HG03354 (cell line): ENCODE measurements around the gene VTI1B.
"Not testable (repeated sequence)": the region's sequence is repeated elsewhere in the genome, so short reads cannot be mapped to it uniquely, and the experiment has no call there.

ENCODE experiments used
- ATAC-seq: cut with Tn5 transposase; IDR thresholded peaks from one replicate; pipeline ENCODE4 v1.9.1; 2021; ENCODE audit warnings: mild to moderate bottlenecking; ENCODE audit not compliant: unreplicated experiment, poor library complexity, severe bottlenecking

Gene VTI1B

GRCh38 chr14:67674480-67675218 is at the start of gene VTI1B:
Gene VTI1B (minus strand): TSS chr14:67674632. CDS start chr14:67674489, 143 bp downstream.
- ATAC-seq = peak; percentile 91

GRCh38 chr14:67722293-67722692 is 47.9 kb upstream of the VTI1B start:
- ATAC-seq = no peak

GRCh38 chr14:67721875-67722274 is 47.4 kb upstream of the VTI1B start:
- no peak for ATAC-seq

GRCh38 chr14:67719866-67720265 is 45.4 kb upstream of the VTI1B start:
- no peak for ATAC-seq

- not testable (repeated sequence) for ATAC-seq
Observed at GRCh38 chr14:67719385-67719784, 45.0 kb upstream of the VTI1B start.

- no peak for ATAC-seq
Observed at GRCh38 chr14:67718265-67718664, 43.8 kb upstream of the VTI1B start.

- ATAC-seq = no peak
Observed at GRCh38 chr14:67717048-67717447, 42.6 kb upstream of the VTI1B start.

- ATAC-seq = no peak
Observed at GRCh38 chr14:67710209-67710608, 35.8 kb upstream of the VTI1B start.

- ATAC-seq = not testable (repeated sequence)
Observed at GRCh38 chr14:67709796-67710195, 35.4 kb upstream of the VTI1B start.

- not testable (repeated sequence) for ATAC-seq
Observed at GRCh38 chr14:67709346-67709745, 34.9 kb upstream of the VTI1B start.

GRCh38 chr14:67705211-67705610 is 30.8 kb upstream of the VTI1B start:
- no peak for ATAC-seq

- no peak for ATAC-seq
Observed at GRCh38 chr14:67704484-67705089, 30.2 kb upstream of the VTI1B start.

GRCh38 chr14:67703997-67704396 is 29.6 kb upstream of the VTI1B start:
- no peak for ATAC-seq

- not testable (repeated sequence) for ATAC-seq
Observed at GRCh38 chr14:67701492-67701891, 27.1 kb upstream of the VTI1B start, which contains the start of gene RDH12. Gene RDH12 (plus strand): TSS chr14:67701886. CDS start chr14:67722643, 20,757 bp downstream.

GRCh38 chr14:67698179-67698578 is 23.7 kb upstream of the VTI1B start:
- no peak for ATAC-seq

GRCh38 chr14:67697006-67697405 is 22.6 kb upstream of the VTI1B start:
- ATAC-seq = no peak

- peak; percentile 90 for ATAC-seq
Observed at GRCh38 chr14:67695394-67695949, 21.0 kb upstream of the VTI1B start, which contains the start of gene RDH11. Gene RDH11 (minus strand): TSS chr14:67695764. CDS start chr14:67695703, 61 bp downstream.

GRCh38 chr14:67694791-67695393 is 20.5 kb upstream of the VTI1B start:
- ATAC-seq = peak; percentile 88

GRCh38 chr14:67690011-67690410 is 15.6 kb upstream of the VTI1B start:
- no peak for ATAC-seq

- ATAC-seq = no peak
Observed at GRCh38 chr14:67683842-67684241, 9.4 kb upstream of the VTI1B start.
